SK-N-SH (cell line): ENCODE results near the gene BBS9. TPM values are rescaled to one million over a fixed set of nuclear protein-coding genes. Genes with fewer than 3 reads are reported as not detected.

Source experiments
- CTCF ChIA-PET: fragments of 300-600, 350-600 bp; formaldehyde crosslinking; extraction: SDS; loops from one replicate; lab custom pipeline; 2021; lab: Yijun Ruan, JAX
- POLR2A ChIA-PET: fragments of 350-600 bp; sonication (Branson Sonifier 250); formaldehyde crosslinking; extraction: SDS; loops from one replicate; lab custom pipeline; 2020; ENCODE audit warnings: antibody characterized with exemption, inconsistent platforms; lab: Yijun Ruan, JAX
- DNase-seq: peaks from one replicate; pipeline ENCODE4 v3.0.0; 2012
- H2AFZ ChIP-seq: fragments of 200-600 bp; sonication (generic); 2 replicates; pipeline ENCODE4 v1.8.1; 2016; ENCODE audit warnings: antibody characterized with exemption, mild to moderate bottlenecking, low read depth
- H3F3A ChIP-seq: fragments of 200-600 bp; sonication (generic); replicated peaks from 2 replicates; pipeline ENCODE3; 2016; ENCODE audit warnings: antibody characterized with exemption, mild to moderate bottlenecking; ENCODE audit not compliant: insufficient read depth
- H3K27ac ChIP-seq, 2 experiments: fragments of 200-500 bp in 1 of 2; fragments of 200-600 bp in 1 of 2; sonication (Bioruptor generic) in 1 of 2; sonication (generic), shearing (Covaris generic) in 1 of 2; 2 replicates each; pipeline versions ENCODE4 v1.5.1 to v1.6.1; 2014 to 2016; ENCODE audit warnings: low read depth in 2 of 2, inconsistent platforms in 1 of 2, low read length in 1 of 2, mild to moderate bottlenecking in 1 of 2, mixed read lengths in 1 of 2
- H3K27me3 ChIP-seq: fragments of 200-600 bp; sonication (generic), shearing (Covaris generic); 2 replicates; pipeline ENCODE4 v1.6.1; 2016; ENCODE audit warnings: mixed run types; ENCODE audit not compliant: insufficient read depth
- H3K36me3 ChIP-seq, 2 experiments: fragments of 200-500 bp in 1 of 2; fragments of 200-600 bp in 1 of 2; sonication (Bioruptor generic) in 1 of 2; sonication (generic) in 1 of 2; replicated peaks in 1 of 2; 2 replicates each; pipeline versions ENCODE3 to v1.5.1; 2014 to 2016; ENCODE audit warnings: low read length in 1 of 2, mild to moderate bottlenecking in 1 of 2; ENCODE audit not compliant: insufficient read depth in 2 of 2, control insufficient read depth in 1 of 2
- H3K4me1 ChIP-seq, 2 experiments: fragments of 200-500 bp in 1 of 2; fragments of 200-600 bp in 1 of 2; sonication (Bioruptor generic) in 1 of 2; sonication (generic), shearing (Covaris generic) in 1 of 2; 2 replicates each; pipeline versions ENCODE4 v1.5.1 to v1.6.1; 2014 to 2016; ENCODE audit warnings: low read depth in 1 of 2, low read length in 1 of 2, mixed run types in 1 of 2; ENCODE audit not compliant: insufficient read depth in 2 of 2, control insufficient read depth in 1 of 2
- H3K4me2 ChIP-seq: fragments of 200-600 bp; sonication (generic), shearing (Covaris generic); 2 replicates; pipeline ENCODE4 v1.6.1; 2017; ENCODE audit warnings: mixed run types
- H3K4me3 ChIP-seq, 2 experiments: fragments of 200-500 bp in 1 of 2; fragments of 200-600 bp in 1 of 2; sonication (Bioruptor generic) in 1 of 2; sonication (generic), shearing (Covaris generic) in 1 of 2; 2 replicates each; pipeline versions ENCODE4 v1.5.1 to v1.8.1; 2014 to 2016; ENCODE audit warnings: low read depth in 2 of 2, inconsistent platforms in 1 of 2, low read length in 1 of 2, mild to moderate bottlenecking in 1 of 2, mixed read lengths in 1 of 2, moderate library complexity in 1 of 2
- H3K79me2 ChIP-seq: fragments of 200-600 bp; sonication (generic); 2 replicates; pipeline ENCODE4 v1.8.1; 2017; ENCODE audit warnings: mild to moderate bottlenecking; ENCODE audit not compliant: insufficient read depth
- H3K9ac ChIP-seq: fragments of 200-600 bp; sonication (generic); 2 replicates; pipeline ENCODE4 v1.6.1; 2017; ENCODE audit warnings: mixed run types
- H3K9me2 ChIP-seq: fragments of 200-600 bp; sonication (generic); 2 replicates; pipeline ENCODE4 v1.6.1; 2017; ENCODE audit warnings: mixed run types
- H3K9me3 ChIP-seq: fragments of 200-600 bp; sonication (generic); 2 replicates; pipeline ENCODE4 v1.6.1; 2017; ENCODE audit warnings: mixed run types, mild to moderate bottlenecking, moderate library complexity
- H4K20me1 ChIP-seq: fragments of 200-600 bp; sonication (generic); 2 replicates; pipeline ENCODE4 v1.6.1; 2017; ENCODE audit warnings: mild to moderate bottlenecking, mixed run types; ENCODE audit not compliant: insufficient read depth
- CHD2 ChIP-seq: fragments of 150-350 bp; IDR thresholded peaks from 2 replicates; pipeline ENCODE4 v1.6.1; 2018; ENCODE audit warnings: low read length; ENCODE audit not compliant: partially characterized antibody
- CTCF ChIP-seq: fragments of 200-600 bp; sonication (generic); IDR thresholded peaks from 2 replicates; pipeline ENCODE4 v1.6.1; 2017; ENCODE audit warnings: antibody characterized with exemption, mild to moderate bottlenecking, moderate library complexity
- FOXJ3 ChIP-seq: sonication (generic); formaldehyde crosslinking; IDR thresholded peaks from 2 replicates; pipeline ENCODE4 v1.5.1; 2020; ENCODE audit warnings: mild to moderate bottlenecking, missing genetic modification reagents
- NFIC ChIP-seq: IDR thresholded peaks from 2 replicates; pipeline ENCODE4 v1.4.0; 2012; ENCODE audit warnings: borderline replicate concordance
- PBX3 ChIP-seq: IDR thresholded peaks from 2 replicates; pipeline ENCODE4; 2012
- RAD21 ChIP-seq: IDR thresholded peaks from 2 replicates; pipeline ENCODE4 v1.6.1; 2012; ENCODE audit warnings: mild to moderate bottlenecking, low read length
- RCOR1 ChIP-seq: fragments of 150-350 bp; IDR thresholded peaks from 2 replicates; pipeline ENCODE4 v1.6.1; 2017; ENCODE audit warnings: antibody characterized with exemption, low read length
- REST ChIP-seq: IDR thresholded peaks from 2 replicates; pipeline ENCODE4 v1.6.1; 2012; ENCODE audit warnings: mild to moderate bottlenecking, low read depth, low read length, moderate library complexity
- RFX5 ChIP-seq: IDR thresholded peaks from 2 replicates; pipeline ENCODE4 v1.6.1; 2012; ENCODE audit warnings: mild to moderate bottlenecking, improper control_type of control experiment, low read length
- RXRA ChIP-seq: IDR thresholded peaks from 2 replicates; pipeline ENCODE4 v1.4.0; 2012; ENCODE audit warnings: low read depth, mild to moderate bottlenecking, borderline replicate concordance
- TCF12 ChIP-seq: IDR thresholded peaks from 2 replicates; pipeline ENCODE4 v1.4.0; 2012
- TEAD4 ChIP-seq: IDR thresholded peaks from 2 replicates; pipeline ENCODE4 v1.4.0; 2012; ENCODE audit warnings: mild to moderate bottlenecking, borderline replicate concordance; ENCODE audit not compliant: insufficient read depth
- ZBTB33 ChIP-seq: IDR thresholded peaks from 2 replicates; pipeline ENCODE4 v1.4.0; 2012; ENCODE audit warnings: low read depth, borderline replicate concordance
- WGBS: methylation state at CpG from one replicate; pipeline ENCODE4 v1.1.6; 2017; ENCODE audit warnings: low lambda C conversion rate; 5-methylcytosine and 5-hydroxymethylcytosine counted together
- polyA plus RNA-seq, 3 experiments: library from polyadenylated mRNA; depleted of rRNA; stranded (reverse); fragments of >200 nt; gene quantifications; 2 replicates each; pipeline ENCODE4 v1.2.3, GENCODE V29; 2012

The BBS9 gene
- polyA plus RNA-seq, 1 of the 3 experiments (the other 2 are of a cell fraction), result 7.5 TPM

- Histone ChIP-seq H3K79me2 (no peaks in the 10 kb centered on the region), H3K9me2 (no peaks in the 10 kb centered on the region), H3K9ac (no peak overlapping the region), H3F3A (no peaks in the 10 kb centered on the region)
- POLR2A ChIA-PET, result no interaction called here
- TF ChIP-seq RCOR1, result no peak
- TF ChIP-seq CTCF, result no peak
- no peak for TF ChIP-seq NFIC
- no peak for TF ChIP-seq RXRA
- TF ChIP-seq ZBTB33, result no peak
- TF ChIP-seq, all 33 proteins: peak for 0
- H3K4me3 ChIP-seq, result no peak overlapping the region
- 96% methylated on average over 2 of the region's 2 CpGs for WGBS
- no peaks in the 10 kb centered on the region for H4K20me1 ChIP-seq
- peaks cover 0 to 11% of the 10 kb centered on the region in 2 experiments for H3K36me3 ChIP-seq
- H3K4me1 ChIP-seq, result no peaks in the 10 kb centered on the region
- 0 out of 2 replicates have a peak, but pooled peaks cover 3% of the 10 kb centered on the region for H3K9me3 ChIP-seq
- no peak overlapping the region for H3K27ac ChIP-seq
- CTCF ChIA-PET, result interaction anchor here (1.3 kb wide), 1 partner anchor 11 kb away, joined by 3 read pairs; no protein-coding TSS in a partner anchor
- no peak overlapping the region for H2AFZ ChIP-seq
- H3K4me2 ChIP-seq, result no peak overlapping the region
- H3K27me3 ChIP-seq, result no peaks in the 10 kb centered on the region
- DNase-seq, result no peak
Measured at GRCh38 chr7:33273356-33273755, 144.0 kb downstream of the BBS9 start.

GRCh38 chr7:33276325-33276724 is 147.0 kb downstream of the BBS9 start:
- peaks cover 3% of the 10 kb centered on the region; the same call in 1 of the 2 replicates for H3K9me3 ChIP-seq
- no peaks in the 10 kb centered on the region for H3K79me2 ChIP-seq
- H4K20me1 ChIP-seq, result no peaks in the 10 kb centered on the region
- no peaks in the 10 kb centered on the region for H3F3A ChIP-seq
- ChIA-PET POLR2A (no interaction called here), CTCF (interaction anchor here (1.2 kb wide), 1 partner anchor 14 kb away, joined by 3 read pairs; no protein-coding TSS in a partner anchor)
- no peaks in the 10 kb centered on the region for H3K9me2 ChIP-seq
- H3K4me1 ChIP-seq, result no peaks in the 10 kb centered on the region
- H3K27ac ChIP-seq, result no peak overlapping the region
- H3K4me3 ChIP-seq, result no peak overlapping the region
- WGBS, result 80% methylated on average over 3 of the region's 3 CpGs
- no peak for DNase-seq
- H3K9ac ChIP-seq, result no peak overlapping the region
- H3K4me2 ChIP-seq, result no peak overlapping the region
- H3K36me3 ChIP-seq, result peaks cover 0 to 20% of the 10 kb centered on the region in 2 experiments
- no peak overlapping the region for H2AFZ ChIP-seq
- no peaks in the 10 kb centered on the region for H3K27me3 ChIP-seq
- TF ChIP-seq REST, result no peak
- TF ChIP-seq RAD21, result no peak
- TF ChIP-seq RFX5, result no peak
- TF ChIP-seq CHD2, result no peak
- no peak for TF ChIP-seq CTCF
- no peak for TF ChIP-seq RXRA
- no peak for TF ChIP-seq TEAD4
- no peak for TF ChIP-seq PBX3
- no peak for TF ChIP-seq ZBTB33
- TF ChIP-seq FOXJ3, result no peak
- TF ChIP-seq TCF12, result no peak
